COLO829 (cell line): Measurements from ENCODE around the gene HECA.
"Not testable (repeated sequence)": the region's sequence is repeated elsewhere in the genome, so short reads cannot be mapped to it uniquely, and the experiment has no call there.

ENCODE experiments used
- DNase-seq: peaks from one replicate; pipeline ENCODE4 v3.0.0; 2012; ENCODE audit warnings: low spot score

Gene HECA, protein sequence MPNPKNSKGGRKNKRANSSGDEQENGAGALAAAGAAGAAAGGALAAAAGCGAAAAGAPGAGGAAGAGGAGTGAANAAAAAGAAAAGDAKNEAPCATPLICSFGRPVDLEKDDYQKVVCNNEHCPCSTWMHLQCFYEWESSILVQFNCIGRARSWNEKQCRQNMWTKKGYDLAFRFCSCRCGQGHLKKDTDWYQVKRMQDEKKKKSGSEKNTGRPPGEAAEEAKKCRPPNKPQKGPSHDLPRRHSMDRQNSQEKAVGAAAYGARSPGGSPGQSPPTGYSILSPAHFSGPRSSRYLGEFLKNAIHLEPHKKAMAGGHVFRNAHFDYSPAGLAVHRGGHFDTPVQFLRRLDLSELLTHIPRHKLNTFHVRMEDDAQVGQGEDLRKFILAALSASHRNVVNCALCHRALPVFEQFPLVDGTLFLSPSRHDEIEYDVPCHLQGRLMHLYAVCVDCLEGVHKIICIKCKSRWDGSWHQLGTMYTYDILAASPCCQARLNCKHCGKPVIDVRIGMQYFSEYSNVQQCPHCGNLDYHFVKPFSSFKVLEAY

GRCh38 chr6:139134817-139135577, at the start of gene HECA:
Gene HECA (plus strand): TSS chr6:139135080. CDS start chr6:139135397, 317 bp downstream.
- peak; percentile 75 for DNase-seq

DNA sequence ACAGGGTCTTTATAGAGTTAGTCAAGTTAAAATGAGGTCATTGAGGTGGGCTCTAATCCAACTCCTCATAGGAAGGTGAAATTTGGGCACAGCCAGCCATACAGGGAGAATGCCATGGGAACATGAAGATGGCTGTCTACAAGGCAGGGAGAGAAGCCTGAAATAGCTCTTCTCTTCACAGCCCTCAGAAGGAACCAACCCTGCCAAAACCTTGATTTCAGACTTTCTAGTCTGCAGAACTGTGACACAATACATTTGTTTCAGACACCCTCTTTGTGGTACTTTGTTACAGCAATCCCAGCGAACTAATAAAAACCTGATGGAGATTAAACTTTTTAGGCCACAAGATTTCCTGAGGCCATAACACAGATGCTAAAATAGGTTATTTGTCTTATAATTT, 43.1 kb upstream of the HECA start:
- DNase-seq: no peak

- DNase-seq: no peak
Measured at GRCh38 chr6:139099984-139100383, 34.9 kb upstream of the HECA start.

DNA sequence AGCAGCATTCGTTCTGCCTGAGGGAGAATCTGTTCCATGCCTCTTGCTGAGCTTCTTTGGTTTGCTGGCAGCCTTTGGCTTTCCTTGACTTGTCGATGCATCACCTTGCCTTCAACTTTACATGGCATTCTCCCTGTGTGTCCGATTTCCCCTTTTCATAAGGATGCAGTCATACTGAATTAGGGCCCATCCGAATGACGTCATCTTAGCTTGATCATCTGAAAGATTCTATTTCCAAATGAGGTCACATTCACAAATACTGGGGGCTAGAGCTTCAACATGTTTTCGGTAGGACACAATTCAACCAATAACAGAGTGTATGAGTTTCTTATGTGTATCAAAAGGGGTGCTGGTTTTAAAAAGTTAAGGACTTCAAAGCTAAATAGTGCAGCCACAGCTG, 27.8 kb upstream of the HECA start:
- DNase-seq: no peak

DNA sequence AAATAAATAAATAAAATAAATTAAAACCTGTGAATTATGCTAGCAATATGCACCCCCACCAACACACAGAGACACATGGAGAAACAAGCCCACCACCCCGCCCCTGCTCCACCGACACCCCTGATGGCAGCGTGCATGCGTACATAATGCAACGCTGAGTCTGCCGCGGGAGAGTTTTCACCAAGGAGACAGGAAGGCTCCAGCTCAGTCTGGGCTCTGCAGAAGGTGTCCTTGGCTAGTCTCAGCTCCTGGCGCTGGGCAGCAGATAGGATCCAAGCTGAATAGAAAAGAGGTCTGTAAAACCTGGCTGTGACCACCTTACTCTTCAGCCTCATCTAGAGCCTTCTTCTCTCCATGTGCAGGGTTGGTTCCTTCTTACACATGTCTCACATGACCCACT, 26.5 kb upstream of the HECA start:
- DNase-seq: no peak

DNA sequence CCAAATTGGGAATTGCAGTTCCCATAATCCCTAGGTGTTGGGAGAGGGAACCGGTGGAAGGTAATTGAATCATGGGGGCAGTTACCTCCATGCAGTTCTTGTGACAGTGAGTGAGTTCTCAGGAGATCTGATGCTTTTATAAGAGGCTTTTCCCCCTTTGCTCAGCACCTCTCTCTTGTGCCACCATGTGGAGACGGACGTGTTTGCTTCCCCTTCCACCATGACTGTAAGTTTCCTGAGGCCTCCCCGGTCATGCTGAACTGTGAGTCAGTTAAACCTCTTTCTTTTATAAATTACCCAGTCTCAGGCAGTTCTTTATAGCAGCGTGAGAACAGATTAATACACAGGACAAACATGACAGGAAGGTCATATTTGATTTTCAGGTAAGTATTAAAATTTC, 25.3 kb upstream of the HECA start:
- no peak for DNase-seq

DNA sequence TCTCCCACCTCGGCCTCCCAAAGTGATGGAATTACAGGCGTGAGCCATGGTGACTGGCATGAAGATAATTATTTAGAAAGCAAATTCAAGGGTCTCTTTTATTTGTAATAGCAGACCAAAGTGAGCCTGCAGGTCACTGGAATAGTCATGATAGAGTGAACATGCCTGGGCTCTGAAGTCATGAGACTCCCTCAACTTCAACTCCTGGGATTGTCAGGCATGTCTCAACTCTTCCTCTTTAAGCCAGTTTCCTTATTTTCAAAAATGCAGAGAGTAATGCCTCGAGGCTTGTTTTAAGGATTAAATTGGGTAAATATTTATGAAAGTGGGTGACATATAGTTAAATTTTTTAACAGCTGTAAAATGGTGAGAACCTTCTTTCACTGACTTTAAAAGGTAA, 22.7 kb upstream of the HECA start:
- DNase-seq: no peak

DNA sequence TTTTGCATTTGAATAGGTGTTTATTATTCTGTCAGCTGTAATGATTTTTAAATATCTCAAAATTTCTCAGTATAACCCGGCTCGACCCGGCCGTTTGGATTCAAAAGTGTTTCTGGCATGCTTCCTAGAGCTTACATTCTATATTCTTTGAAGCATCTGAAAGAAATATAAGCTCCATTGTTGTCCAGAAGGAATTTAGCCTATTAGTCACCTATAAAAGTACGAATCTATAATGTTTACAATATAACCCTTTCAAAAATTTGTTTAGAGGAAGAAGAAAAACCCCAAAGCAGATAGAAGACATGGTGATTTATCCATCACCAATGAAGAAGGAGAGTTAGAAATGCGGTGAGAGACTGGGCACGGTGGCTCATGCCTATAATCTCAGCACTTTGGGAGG, 22.3 kb upstream of the HECA start:
- no peak for DNase-seq

GRCh38 chr6:139114746-139115145, 20.1 kb upstream of the HECA start:
- no peak for DNase-seq

DNA sequence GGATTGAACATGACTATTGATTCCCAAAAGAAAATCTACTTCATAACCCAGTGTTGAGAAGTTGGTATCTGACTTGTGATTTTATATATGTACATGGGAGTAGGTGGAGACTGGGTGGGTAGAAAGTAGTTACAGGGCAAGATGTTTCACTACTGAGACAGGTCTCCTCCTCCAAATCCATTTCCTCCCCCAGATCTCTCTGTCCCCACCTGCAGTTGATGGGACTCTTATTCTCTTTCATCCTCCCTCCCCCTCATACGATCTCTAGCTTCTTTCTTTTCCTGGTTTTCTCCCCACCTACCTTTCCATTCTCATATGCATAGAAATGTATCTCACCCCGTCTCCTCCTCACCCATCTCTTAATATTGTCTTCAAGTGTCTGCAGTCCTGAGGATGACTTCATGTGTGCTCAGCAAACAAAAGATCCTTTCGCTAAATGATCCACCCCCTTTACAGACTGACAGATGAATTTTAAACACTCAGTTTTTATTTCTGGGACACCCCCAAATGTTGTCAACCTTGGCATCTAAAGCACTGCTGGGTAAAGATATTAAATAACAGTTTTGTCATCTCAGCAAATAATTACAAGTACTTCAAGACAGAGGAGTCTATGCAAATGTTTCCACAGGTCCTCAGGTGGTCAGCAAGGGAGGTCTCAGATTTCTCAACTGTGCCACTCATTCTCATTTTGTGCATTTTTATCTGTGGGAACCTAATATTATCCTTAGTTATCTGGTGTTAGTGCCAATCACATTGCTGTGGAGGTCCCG, 18.7 kb upstream of the HECA start:
- DNase-seq: no peak

DNA sequence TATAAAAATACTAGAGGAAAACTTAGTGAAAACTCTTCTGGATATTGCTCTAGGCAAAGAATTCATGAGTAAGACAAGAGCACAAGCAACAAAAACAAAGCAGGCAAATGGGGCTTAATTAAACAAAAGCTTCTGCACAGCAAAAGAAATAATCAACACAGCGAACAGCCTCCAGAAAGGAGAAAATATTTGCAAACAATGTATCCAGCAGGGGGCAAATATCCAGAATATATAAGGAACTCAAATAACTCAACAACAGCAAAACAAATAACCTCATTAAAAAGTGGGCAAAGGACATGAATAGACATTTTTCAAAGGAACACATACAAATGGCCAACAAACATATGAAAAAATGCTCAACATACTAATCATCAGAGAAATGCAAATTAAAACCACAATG, 17.1 kb upstream of the HECA start:
- DNase-seq: no peak

- no peak for DNase-seq
Measured at GRCh38 chr6:139119552-139119951, 15.3 kb upstream of the HECA start.

DNA sequence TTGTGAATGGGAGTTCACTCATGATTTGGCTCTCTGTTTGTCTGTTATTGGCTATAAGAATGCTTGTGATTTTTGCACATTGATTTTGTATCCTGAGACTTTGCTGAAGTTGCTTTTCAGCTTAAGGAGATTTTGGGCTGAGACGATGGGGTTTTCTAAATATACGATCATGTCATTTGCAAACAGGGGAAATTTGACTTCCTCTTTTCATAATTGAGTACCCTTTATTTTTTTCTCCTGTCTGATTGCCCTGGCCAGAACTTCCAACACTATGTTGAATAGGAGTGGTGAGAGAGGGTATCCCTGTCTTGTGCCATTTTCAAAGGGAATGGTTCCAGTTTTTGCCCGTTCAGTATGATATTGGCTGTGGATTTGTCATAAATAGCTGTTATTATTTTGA, 12.1 kb upstream of the HECA start:
- not testable (repeated sequence) for DNase-seq

DNA sequence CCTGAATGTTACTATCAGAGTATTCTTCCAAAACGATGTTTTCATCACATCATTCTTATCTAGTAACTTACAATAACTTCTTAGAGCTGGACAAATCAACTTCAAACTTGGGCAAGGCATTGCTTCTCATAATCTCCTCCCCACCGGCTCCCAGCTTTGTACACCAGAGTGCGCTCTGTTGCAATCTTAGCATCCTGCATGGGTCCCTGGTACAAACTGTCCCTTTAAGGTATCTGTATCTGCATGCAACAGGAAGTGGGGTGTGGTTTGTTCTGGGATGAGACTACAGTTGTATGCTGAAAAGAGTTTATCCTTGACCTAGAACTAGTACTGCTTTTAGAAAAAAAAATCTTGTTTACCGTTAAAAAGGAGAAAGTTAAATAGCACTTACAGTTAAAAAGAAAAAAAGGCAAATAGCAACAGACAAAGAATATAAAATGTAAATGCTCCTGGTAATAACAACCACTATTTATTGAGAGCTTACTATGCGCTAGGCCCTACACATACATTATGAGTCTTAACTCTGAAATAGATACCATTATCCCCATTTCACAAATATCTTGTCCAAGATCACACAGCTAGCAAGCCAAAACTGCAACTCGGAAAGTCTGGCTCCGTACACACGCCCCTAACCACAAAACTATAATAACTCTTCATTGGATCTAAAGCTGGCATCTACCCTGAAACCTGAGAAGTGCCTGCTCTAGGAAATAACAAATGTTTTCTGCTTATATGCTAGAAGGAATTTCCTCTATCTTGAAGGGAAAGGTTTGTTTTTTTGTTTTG, 9.8 kb upstream of the HECA start:
- peak; percentile 49 for DNase-seq

GRCh38 chr6:139126255-139126654, 8.6 kb upstream of the HECA start:
- DNase-seq: no peak

- no peak for DNase-seq
Measured at GRCh38 chr6:139126931-139127330, 7.9 kb upstream of the HECA start.

DNA sequence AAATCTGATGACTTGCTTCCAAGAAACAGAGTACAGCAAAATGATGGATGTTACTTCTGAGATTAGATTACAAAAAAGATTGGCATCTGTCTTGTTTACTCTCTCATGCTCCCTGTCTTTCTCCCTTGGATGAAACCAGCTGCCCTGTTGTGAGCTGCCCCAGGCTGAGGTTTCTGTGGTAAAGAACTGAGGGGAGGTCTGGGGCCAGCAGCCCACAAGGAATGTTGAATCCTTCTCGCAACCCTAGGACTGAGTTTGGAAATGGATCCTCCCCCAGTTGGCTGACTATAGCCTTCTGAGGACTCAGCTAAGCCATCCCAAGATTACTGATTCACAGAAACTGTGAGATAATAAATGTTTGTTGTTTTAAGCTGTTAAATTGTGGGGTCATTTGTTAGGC, 5.6 kb upstream of the HECA start:
- DNase-seq: no peak

DNA sequence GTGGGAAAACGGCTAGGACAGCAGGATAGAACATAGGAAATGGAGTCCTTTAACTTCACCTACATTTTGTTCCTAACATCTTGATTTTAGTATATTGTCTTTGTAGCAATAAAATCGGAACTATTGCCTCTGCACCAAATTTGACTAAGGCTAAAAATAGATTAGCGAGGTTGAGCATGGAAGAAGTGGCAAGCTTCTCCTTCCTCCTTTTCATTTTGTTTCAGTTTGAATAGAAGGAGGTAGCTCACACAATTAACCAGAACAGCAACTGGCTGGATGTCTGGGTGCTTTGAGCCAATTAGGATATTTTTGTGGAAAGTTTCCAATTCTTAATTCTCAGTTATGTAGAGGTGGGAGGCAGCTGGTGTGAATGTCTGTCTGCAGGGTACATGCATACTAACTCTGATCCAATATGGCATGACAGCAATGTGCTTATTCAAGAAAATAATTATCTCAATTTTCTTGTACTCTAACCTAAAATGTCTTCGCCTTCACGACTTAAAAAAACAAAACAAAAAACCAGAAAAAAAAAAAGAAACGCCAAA, 3.1 kb upstream of the HECA start:
- no peak for DNase-seq

DNA sequence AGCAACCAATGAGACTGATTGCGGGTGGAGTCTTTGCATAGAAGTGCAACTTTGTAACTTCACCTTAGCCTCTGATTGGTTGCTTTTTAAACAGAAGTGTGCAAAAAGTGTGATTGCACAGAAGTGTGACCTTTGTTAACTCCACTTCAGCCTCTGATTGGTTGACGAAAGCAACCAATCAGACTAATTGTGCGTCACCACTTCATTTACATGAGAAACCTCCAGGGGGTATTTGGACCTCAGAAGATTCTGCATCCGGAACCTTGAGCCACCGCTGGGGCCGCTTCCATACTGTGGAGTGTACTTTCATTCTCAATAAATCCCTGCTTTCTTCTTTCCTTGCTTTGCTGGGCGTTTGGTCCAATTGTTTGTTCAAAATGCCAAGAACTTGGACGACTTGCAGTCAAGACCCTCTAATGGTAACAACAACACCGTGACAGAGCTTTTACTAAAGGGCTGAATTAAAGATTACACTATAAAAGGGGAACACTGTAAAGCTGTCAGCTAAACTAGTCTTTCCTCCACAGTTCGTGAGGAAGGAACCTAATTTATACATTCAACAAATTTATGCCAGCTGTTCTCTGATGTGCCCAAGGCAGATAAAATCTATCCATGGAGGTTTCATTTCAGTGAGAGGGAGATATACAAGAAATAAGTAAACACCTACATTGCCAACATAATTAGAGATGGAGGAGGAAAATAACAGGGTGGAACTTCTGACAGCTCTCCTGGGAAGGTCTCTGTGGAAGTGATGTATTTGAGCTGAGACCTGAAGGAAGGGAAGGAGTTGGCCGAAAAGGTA, 1.4 kb upstream of the HECA start:
- DNase-seq: no peak

- DNase-seq: no peak
Measured at GRCh38 chr6:139134064-139134395, 850 bp upstream of the HECA start.
